HepG2 (cell line): Measurements from ENCODE around the gene TRAPPC5. TPM values are rescaled to one million over a fixed set of nuclear protein-coding genes. Genes with fewer than 3 reads are reported as not detected.
A peak's percentile ranks its signal among the peaks of the same experiment; 100 is the strongest.

Experiments
- ARHGAP35 ChIP-seq: sonication (generic); formaldehyde crosslinking; IDR thresholded peaks from 2 replicates; pipeline ENCODE4 v1.9.0; 2022; ENCODE audit warnings: mild to moderate bottlenecking, inconsistent platforms, moderate library complexity, missing genetic modification reagents, borderline replicate concordance
- CENPBD1 ChIP-seq: sonication (generic); formaldehyde crosslinking; IDR thresholded peaks from 2 replicates; pipeline ENCODE4 v1.8.0; 2022; ENCODE audit warnings: missing genetic modification reagents, low read depth, mild to moderate bottlenecking, borderline replicate concordance
- GFI1 ChIP-seq: sonication (generic); formaldehyde crosslinking; IDR thresholded peaks from 2 replicates; pipeline ENCODE4 v1.5.0; 2020; ENCODE audit warnings: missing genetic modification reagents, mild to moderate bottlenecking, borderline replicate concordance
- KAT8 ChIP-seq: IDR thresholded peaks from 2 replicates; pipeline ENCODE4 v1.6.1; 2016; ENCODE audit warnings: missing genetic modification reagents, missing compliant biosample characterization
- NFE2L1 ChIP-seq: sonication (generic); formaldehyde crosslinking; IDR thresholded peaks from 2 replicates; pipeline ENCODE4 v1.4.0; 2020; ENCODE audit warnings: missing genetic modification reagents, mild to moderate bottlenecking, borderline replicate concordance
- NFRKB ChIP-seq: fragments of 450-650 bp; IDR thresholded peaks from 2 replicates; pipeline ENCODE4 v1.6.1; 2017
- NRL ChIP-seq: sonication (generic); formaldehyde crosslinking; IDR thresholded peaks from 2 replicates; pipeline ENCODE4 v1.5.0; 2020; ENCODE audit warnings: missing genetic modification reagents, mild to moderate bottlenecking, moderate library complexity, borderline replicate concordance
- THAP8 ChIP-seq: sonication (generic); formaldehyde crosslinking; IDR thresholded peaks from 2 replicates; pipeline ENCODE4 v1.5.1; 2020; ENCODE audit warnings: missing genetic modification reagents, mild to moderate bottlenecking, borderline replicate concordance
- ZBTB38 ChIP-seq: sonication (generic); formaldehyde crosslinking; IDR thresholded peaks from 2 replicates; pipeline ENCODE4 v1.5.1; 2020; ENCODE audit warnings: mild to moderate bottlenecking, missing genetic modification reagents
- ZNF136 ChIP-seq: sonication (generic); formaldehyde crosslinking; IDR thresholded peaks from 2 replicates; pipeline ENCODE4 v1.8.1; 2022; ENCODE audit warnings: low read depth, mild to moderate bottlenecking, moderate library complexity, missing genetic modification reagents
- ZNF207 ChIP-seq: fragments of 450-650 bp; IDR thresholded peaks from 2 replicates; pipeline ENCODE4 v1.6.1; 2016; ENCODE audit warnings: antibody characterized with exemption, borderline replicate concordance
- ZNF230 ChIP-seq: sonication (generic); formaldehyde crosslinking; IDR thresholded peaks from 2 replicates; pipeline ENCODE4 v1.4.0; 2020; ENCODE audit warnings: mild to moderate bottlenecking, missing genetic modification reagents
- ZNF263 ChIP-seq: sonication (generic); formaldehyde crosslinking; IDR thresholded peaks from 2 replicates; pipeline ENCODE4 v1.4.0; 2020; ENCODE audit warnings: missing genetic modification reagents
- ZNF362 ChIP-seq: sonication (generic); formaldehyde crosslinking; IDR thresholded peaks from 2 replicates; pipeline ENCODE4 v1.4.0; 2020; ENCODE audit warnings: missing genetic modification reagents, mild to moderate bottlenecking, borderline replicate concordance
- ZNF441 ChIP-seq: sonication (generic); formaldehyde crosslinking; IDR thresholded peaks from 2 replicates; pipeline ENCODE4 v1.7.0; 2021; ENCODE audit warnings: missing genetic modification reagents, borderline replicate concordance
- ZNF570 ChIP-seq: sonication (generic); formaldehyde crosslinking; IDR thresholded peaks from 2 replicates; pipeline ENCODE4 v1.4.0; 2020; ENCODE audit warnings: mild to moderate bottlenecking, missing genetic modification reagents, borderline replicate concordance
- ZNF619 ChIP-seq: sonication (generic); formaldehyde crosslinking; IDR thresholded peaks from 2 replicates; pipeline ENCODE4 v1.4.0; 2020; ENCODE audit warnings: mild to moderate bottlenecking, missing genetic modification reagents
- polyA plus RNA-seq, 8 experiments: library from polyadenylated mRNA; depleted of rRNA in 3 of 8; stranded (reverse) in 7 of 8; unstranded in 1 of 8; fragments of >200 nt; fragmentation: Illumina TruSeq in 4 of 8; extraction: Trizol in 4 of 8; gene quantifications; 2 replicates each; pipeline versions ENCODE4 v1.2.1 to v1.2.3, GENCODE V29; 2011 to 2016; ENCODE audit warnings: low read depth in 4 of 8, missing spikeins in 1 of 8, mixed read lengths in 1 of 8; ENCODE audit not compliant: insufficient read depth in 1 of 8
- total RNA-seq, 5 experiments: library from RNA; depleted of rRNA; stranded (reverse); fragments of >200 nt; fragmentation: Illumina TruSeq; extraction: Trizol; gene quantifications; 2 replicates each; pipeline ENCODE4 v1.2.3, GENCODE V29; 2016; ENCODE audit warnings: low read depth in 1 of 5
- TF ChIP-seq, protein P1 (sequence below): sonication (generic); formaldehyde crosslinking; IDR thresholded peaks from 2 replicates; pipeline ENCODE4 v1.4.0; 2020; ENCODE audit warnings: missing genetic modification reagents
- TF ChIP-seq, protein P2 (sequence below): IDR thresholded peaks from 2 replicates; pipeline ENCODE4 v1.6.1; 2012; ENCODE audit warnings: inconsistent platforms
- TF ChIP-seq, protein P3 (sequence below): sonication (generic); formaldehyde crosslinking; IDR thresholded peaks from 2 replicates; pipeline ENCODE4 v1.4.0; 2020; ENCODE audit warnings: mild to moderate bottlenecking, missing genetic modification reagents, borderline replicate concordance

Gene TRAPPC5
- total and polyA plus RNA-seq, 2 of the 13 experiments (the other 11 are each of a cell fraction or from before 2014, with no cell fraction given), result 38.5 to 78.7 TPM

- TF ChIP-seq THAP8 (CRISPR knock-in tag), result 0 out of 2 replicates have a peak, but pooled peaks have one; percentile 16
- peak; percentile 85 for TF ChIP-seq KAT8 (CRISPR knock-in tag)
- TF ChIP-seq NFRKB, result no peak
- TF ChIP-seq, protein P1, sequence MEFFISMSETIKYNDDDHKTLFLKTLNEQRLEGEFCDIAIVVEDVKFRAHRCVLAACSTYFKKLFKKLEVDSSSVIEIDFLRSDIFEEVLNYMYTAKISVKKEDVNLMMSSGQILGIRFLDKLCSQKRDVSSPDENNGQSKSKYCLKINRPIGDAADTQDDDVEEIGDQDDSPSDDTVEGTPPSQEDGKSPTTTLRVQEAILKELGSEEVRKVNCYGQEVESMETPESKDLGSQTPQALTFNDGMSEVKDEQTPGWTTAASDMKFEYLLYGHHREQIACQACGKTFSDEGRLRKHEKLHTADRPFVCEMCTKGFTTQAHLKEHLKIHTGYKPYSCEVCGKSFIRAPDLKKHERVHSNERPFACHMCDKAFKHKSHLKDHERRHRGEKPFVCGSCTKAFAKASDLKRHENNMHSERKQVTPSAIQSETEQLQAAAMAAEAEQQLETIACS (CRISPR knock-in tag), result 0 out of 2 replicates have a peak, but pooled peaks have one; percentile 51
- no peak for TF ChIP-seq ZNF441 (CRISPR knock-in tag)
- TF ChIP-seq ARHGAP35 (CRISPR knock-in tag), result 0 out of 2 replicates have a peak, but pooled peaks have one; percentile 47
- TF ChIP-seq CENPBD1 (CRISPR knock-in tag), result no peak
- no peak for TF ChIP-seq ZNF136
- TF ChIP-seq NRL (CRISPR knock-in tag), result no peak
- peak; percentile 64 for TF ChIP-seq GFI1 (CRISPR knock-in tag)
- peak; percentile 5; the same call in 1 of the 2 replicates for TF ChIP-seq ZNF230
- TF ChIP-seq ZNF263 (CRISPR knock-in tag), result no peak
- TF ChIP-seq ZNF619 (CRISPR knock-in tag), result 0 out of 2 replicates have a peak, but pooled peaks have one; percentile 12
- TF ChIP-seq NFE2L1 (CRISPR knock-in tag), result no peak
- TF ChIP-seq ZNF362, result peak; percentile 45; the same call in 1 of the 2 replicates
- no peak for TF ChIP-seq ZNF570
- TF ChIP-seq ZNF207, result no peak
- TF ChIP-seq ZBTB38 (CRISPR knock-in tag), result peak; percentile 83
- TF ChIP-seq, protein P2, sequence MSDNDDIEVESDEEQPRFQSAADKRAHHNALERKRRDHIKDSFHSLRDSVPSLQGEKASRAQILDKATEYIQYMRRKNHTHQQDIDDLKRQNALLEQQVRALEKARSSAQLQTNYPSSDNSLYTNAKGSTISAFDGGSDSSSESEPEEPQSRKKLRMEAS, result peak; percentile 58
- TF ChIP-seq, protein P3, sequence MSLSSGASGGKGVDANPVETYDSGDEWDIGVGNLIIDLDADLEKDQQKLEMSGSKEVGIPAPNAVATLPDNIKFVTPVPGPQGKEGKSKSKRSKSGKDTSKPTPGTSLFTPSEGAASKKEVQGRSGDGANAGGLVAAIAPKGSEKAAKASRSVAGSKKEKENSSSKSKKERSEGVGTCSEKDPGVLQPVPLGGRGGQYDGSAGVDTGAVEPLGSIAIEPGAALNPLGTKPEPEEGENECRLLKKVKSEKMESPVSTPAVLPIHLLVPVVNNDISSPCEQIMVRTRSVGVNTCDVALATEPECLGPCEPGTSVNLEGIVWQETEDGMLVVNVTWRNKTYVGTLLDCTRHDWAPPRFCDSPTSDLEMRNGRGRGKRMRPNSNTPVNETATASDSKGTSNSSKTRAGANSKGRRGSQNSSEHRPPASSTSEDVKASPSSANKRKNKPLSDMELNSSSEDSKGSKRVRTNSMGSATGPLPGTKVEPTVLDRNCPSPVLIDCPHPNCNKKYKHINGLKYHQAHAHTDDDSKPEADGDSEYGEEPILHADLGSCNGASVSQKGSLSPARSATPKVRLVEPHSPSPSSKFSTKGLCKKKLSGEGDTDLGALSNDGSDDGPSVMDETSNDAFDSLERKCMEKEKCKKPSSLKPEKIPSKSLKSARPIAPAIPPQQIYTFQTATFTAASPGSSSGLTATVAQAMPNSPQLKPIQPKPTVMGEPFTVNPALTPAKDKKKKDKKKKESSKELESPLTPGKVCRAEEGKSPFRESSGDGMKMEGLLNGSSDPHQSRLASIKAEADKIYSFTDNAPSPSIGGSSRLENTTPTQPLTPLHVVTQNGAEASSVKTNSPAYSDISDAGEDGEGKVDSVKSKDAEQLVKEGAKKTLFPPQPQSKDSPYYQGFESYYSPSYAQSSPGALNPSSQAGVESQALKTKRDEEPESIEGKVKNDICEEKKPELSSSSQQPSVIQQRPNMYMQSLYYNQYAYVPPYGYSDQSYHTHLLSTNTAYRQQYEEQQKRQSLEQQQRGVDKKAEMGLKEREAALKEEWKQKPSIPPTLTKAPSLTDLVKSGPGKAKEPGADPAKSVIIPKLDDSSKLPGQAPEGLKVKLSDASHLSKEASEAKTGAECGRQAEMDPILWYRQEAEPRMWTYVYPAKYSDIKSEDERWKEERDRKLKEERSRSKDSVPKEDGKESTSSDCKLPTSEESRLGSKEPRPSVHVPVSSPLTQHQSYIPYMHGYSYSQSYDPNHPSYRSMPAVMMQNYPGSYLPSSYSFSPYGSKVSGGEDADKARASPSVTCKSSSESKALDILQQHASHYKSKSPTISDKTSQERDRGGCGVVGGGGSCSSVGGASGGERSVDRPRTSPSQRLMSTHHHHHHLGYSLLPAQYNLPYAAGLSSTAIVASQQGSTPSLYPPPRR (CRISPR knock-in tag), result 0 out of 2 replicates have a peak, but pooled peaks have one; percentile 9
Observed at GRCh38 chr19:7680606-7681339, at the start of gene TRAPPC5 (continued).
